NCI-H2029 treated with DMSO at 0.1 percent for 48 hours (cell line): ENCODE results near the gene CBFA2T3.

ENCODE experiments used
- DNase-seq: peaks from one replicate; lab custom pipeline; 2025; lab: John Stamatoyannopoulos, UW

The CBFA2T3 gene

GRCh38 chr16:88995746-88996535 is 18.9 kb upstream of the CBFA2T3 start:
- no peak for DNase-seq

DNA sequence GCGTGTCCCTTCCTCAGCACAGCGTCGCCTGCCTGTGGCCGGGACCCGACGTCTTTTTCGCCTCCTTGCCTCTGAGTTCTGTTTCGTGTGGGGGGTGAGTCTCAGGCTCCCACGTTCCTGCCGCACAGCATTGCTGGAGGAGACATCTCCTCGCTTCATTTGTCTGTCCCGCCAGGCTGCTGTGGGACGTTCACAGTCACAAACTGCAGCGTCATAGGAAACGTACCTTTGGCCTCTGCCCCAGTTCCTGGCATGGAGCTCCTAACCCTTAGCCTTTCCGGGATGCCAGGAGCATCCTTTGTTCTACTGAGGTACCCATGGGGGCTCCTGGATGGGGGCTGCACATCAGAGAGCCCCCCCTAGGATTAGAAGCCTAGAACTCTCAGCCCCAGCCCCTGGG is 18.2 kb upstream of the CBFA2T3 start:
- DNase-seq = no peak

- DNase-seq = no peak
Measured at GRCh38 chr16:88994695-88995094, 17.7 kb upstream of the CBFA2T3 start.

DNA sequence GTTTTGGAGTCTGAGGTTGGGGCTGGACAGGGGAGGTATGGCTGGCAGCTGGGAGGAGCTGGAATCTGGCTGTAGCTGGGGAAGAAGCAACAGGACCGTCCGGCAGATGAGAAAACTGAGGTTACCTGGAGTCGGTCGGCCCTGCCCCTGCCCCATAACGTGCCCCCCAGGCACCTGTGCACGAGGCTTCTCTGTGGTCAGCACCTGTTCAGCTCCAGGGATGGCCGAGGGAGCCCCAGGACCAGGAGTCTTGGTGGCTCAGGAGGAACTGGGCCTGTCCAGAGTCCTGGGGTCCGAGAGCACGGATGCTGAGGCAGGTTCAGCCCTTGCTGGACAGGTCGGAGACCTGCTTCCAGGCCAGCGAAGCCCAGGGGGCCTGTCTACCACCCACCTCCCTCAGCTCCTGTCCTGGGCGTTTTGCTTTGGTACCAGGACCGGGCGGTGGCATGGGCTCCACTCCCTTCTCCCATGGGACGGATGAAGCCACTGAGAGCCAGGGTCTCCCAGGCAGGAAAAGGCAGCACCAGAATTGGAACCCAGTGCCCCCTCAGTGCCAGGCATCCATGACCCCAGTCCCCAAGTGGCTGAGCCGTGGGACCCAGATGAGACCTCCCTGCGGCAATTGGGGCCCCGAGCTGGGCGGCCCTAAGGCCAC is 17.1 kb upstream of the CBFA2T3 start:
- DNase-seq = no peak

DNA sequence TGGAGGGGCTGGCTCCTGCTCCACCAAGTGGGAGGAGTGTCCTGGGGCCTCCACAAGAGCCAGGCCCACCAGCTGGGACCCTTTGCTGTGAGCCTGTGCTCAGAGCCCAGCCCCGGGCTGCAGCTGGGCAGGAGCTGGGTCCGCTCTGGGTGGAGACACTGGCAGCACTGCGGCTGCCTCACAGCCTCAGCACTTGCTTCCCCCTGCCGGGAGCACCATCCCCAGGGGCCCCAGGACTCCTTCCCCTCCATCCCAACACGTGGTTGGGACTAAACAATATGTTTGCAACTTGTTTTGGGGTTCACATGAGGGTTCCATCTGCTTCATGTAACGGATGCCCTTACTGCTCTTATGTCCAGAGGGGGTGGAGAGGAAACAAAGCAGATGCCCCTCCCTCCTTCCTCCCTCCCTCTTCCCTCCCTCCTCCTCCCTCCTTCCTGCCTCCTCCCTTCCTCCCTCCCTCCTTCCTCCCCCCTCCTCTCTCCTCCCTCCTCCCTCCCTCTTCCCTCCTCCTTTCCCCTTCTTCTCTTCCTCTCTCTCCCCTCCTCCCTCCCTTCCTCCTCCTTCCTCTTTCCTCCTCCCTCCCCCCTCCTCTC is 16.3 kb upstream of the CBFA2T3 start:
- no peak for DNase-seq

DNA sequence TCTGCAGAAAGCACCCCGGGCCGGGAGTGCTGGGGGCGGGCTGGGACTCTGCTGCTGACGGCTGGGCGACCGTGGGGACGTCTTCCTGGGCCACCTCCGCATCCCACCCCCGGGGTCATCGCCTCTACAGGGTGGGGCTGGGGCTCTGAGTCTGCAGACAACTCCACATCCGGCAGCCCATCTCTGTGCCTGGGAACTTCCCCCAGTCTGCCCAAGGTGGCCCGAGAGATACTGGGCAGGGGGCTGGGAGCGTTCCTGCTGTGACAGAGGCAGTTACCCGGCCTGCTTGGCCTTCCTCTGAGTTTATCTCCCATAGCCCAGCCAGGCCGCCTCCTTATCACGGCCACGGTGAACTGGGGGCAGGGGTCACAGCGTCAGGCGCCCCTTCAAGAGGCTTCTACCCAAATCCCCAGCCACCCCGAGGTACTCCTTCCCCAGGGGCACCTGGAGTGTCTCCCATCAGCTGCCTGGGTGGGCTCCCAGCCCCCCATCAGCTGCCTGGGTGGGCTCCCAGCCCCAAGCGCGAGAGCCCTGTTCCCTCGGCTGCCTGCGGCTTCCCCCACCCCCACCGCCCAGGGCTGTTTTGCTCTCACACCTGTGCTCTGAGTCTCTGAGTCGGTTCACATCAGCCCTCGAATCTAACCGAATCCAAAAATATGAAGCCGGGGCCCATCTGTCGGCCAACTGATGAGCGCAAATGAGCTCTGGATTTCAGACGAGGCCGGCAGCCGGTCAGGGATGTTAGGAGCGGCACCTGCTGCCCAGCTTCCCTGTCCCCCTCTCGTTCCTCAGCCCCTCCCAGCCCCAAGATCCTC is 15.6 kb upstream of the CBFA2T3 start:
- DNase-seq = no peak

DNA sequence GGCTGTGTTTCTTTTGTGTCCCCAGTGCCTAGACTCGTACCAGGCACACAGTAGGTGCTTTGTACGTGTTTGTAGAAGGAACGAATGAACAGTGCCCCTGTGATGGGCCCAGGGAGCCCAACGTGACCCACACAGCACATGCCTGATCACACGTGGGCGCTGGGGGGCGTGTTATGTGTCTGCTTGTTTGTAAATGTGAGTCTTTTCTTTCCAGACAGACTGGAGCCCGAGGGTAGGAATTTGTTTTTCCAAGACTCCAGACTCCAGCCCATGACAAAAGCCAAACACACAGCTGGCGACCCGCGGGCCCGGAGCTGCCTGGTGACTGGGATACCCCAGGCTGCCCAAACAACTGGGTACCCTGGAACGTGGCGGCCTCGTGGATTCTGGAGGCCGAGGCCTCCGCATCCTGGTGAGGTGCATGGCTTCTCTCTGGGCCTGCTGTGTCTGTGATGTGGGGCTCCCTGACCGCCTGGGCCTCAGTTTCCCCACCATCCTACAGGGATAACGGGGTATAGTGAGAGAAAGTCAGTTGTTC is 14.9 kb upstream of the CBFA2T3 start:
- DNase-seq = no peak

DNA sequence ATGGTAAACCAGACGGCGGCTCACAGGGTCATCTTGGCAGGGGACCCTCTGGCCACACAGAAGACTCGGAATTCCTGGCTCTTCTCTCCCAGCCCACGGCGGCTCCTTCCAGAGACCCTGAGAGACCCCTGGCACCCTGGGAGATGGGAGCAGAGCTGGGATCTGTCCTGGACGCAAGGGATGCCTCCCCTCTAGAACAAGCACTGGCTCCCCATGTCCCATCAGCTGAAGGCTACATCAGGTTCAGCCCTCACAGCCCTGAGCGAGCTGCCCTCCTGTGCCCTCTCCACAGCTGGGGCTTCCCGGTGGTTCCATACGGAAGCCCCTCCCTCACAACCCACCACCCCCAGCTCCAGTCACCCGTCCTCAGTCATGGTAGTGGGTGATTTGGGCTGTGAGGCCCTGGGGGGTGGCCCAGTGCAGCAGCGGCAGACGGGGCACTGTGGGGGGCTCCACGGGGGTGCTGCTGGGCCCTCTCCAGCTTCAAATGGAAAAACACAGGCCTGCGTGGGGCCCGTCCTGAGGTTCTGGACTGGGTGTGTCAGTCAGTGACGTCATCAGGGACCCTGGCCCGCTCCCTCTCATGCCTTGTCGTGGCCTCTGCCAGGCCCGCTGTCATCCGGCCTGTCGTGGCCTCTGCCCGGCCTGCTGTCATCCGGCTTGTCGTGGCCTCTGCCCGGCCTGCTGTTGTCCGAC is 13.0 kb upstream of the CBFA2T3 start:
- DNase-seq = no peak

DNA sequence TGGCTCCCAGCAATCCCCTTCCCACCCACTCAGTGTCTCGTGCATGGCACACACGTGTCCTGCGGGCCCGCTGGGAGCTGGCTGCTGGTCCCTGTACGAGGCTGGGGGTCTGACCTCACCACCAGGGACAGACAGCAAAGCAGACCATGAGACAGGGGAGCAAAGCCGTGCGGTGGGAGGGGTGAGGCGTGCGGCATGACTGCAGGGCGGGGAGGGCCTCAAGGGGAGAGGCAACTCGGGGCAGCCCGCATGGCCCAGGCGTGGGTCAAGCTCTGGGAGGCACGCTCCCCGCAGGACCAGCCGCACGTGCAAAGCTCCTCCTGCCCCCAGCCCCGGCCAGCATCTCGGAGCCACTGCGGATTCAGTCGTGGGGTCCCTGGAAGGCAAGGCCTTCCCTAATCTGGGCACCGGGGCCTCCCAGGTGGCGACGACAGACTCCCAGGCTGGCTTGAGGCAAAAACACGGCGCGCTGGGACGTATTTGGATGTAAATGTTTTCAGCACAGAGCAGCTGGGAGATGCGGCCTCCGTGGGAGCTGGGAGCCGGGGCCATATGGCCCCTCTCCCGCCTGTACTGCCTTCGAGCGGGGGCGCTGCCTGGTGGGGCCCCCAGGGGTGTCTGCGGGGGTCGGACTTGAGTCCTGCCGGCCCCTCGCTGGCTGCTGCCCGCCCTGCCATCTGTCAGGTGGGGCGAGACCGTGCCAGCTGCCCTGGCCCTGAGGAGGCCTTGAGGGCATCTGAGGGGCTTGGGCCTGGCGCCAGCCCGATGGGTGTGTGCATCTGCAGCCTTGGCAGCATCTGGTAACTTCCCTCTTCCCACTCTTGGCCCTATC is 12.2 kb upstream of the CBFA2T3 start:
- DNase-seq = no peak

- DNase-seq = no peak
Measured at GRCh38 chr16:88985521-88985920, 8.5 kb upstream of the CBFA2T3 start.

- DNase-seq = no peak
Measured at GRCh38 chr16:88983771-88984687, 7.0 kb upstream of the CBFA2T3 start.

DNA sequence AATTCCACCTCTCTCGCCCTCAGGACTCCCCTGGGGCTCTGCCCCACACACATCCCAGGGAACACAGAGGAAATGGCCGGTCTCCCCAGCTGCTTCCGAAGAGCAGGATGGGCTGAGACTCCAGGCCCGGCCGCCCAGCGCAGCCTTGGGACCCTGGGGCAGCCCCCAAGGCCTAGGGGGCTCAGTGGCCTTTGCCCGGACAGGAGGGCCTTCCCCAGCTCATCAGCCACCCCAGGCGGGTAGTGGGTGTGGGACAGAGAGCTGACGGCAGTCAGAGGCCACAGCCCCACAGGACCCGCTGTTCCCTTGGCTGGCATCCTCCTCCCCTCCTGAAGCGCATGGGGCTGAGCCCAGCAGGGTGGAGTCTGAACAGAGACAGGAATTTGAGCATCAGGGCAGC is 6.2 kb upstream of the CBFA2T3 start:
- DNase-seq = no peak

GRCh38 chr16:88982286-88983084 is 5.5 kb upstream of the CBFA2T3 start:
- DNase-seq = no peak

DNA sequence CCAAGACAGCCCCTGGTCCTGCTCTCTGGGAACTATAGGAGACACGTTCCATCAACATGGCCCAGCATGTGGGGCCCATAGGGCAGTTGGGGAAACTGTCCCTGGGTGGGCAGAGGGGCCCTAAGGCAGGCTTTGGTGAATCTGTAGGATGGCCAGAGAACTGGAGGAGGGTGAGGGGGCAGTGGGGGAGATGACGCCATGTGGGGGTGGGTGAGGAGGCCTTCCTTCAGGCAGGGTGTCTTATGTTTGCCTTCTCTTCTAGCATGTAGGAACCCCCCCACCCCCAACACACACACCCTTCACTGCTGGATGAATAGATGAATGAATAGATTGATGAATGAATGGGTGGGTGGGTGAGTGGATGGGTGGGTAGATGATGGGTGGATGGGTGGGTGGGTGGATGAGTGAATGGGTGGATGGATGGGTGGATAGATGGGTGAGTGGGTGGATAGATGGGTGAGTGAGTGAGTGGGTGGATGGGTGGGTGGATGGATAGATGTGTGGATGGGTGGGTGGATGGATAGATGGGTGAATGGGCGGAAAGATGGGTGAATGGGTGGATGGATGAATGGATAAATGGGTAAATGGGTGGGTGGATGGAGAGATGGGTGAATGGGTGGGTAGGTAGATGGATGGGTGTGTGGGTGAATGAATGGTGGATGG is 2.5 kb upstream of the CBFA2T3 start:
- no peak for DNase-seq

DNA sequence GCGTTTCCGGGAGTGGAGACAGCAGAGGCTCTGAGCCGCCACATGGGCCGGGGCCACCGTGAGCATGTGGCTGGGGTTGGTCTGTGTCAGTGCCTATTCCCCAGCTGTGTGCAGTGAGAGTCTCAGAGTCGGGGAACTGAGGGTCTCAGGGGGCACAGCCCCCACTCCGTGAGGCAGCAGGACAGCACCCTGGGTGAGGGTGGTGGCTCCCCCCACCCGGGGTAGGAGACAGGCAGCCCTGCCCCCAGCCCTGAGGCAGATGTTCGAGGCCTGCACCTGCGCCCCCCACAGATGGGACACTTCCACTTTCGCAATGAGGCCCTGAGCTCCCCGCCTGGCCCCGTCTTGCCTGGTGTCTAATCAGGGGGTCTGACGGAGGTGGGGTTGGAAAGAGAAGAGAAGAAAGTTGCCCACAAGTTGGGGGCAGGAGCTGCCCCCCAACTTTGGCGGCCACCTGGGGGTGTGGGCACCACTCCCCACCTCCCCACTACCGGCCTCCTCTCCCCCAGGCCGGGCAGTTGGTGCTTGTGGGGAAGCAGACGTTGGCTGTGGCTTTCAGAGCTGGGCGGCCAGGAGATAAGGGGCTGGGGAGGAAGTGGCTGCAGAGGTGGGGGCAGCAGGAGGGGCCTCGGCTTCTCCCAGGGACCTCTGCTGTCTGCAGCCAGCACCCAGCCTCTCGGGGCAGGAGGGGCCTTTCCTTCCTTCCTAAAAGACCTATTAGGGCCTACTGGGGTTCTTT is 1.8 kb upstream of the CBFA2T3 start:
- no peak for DNase-seq

DNA sequence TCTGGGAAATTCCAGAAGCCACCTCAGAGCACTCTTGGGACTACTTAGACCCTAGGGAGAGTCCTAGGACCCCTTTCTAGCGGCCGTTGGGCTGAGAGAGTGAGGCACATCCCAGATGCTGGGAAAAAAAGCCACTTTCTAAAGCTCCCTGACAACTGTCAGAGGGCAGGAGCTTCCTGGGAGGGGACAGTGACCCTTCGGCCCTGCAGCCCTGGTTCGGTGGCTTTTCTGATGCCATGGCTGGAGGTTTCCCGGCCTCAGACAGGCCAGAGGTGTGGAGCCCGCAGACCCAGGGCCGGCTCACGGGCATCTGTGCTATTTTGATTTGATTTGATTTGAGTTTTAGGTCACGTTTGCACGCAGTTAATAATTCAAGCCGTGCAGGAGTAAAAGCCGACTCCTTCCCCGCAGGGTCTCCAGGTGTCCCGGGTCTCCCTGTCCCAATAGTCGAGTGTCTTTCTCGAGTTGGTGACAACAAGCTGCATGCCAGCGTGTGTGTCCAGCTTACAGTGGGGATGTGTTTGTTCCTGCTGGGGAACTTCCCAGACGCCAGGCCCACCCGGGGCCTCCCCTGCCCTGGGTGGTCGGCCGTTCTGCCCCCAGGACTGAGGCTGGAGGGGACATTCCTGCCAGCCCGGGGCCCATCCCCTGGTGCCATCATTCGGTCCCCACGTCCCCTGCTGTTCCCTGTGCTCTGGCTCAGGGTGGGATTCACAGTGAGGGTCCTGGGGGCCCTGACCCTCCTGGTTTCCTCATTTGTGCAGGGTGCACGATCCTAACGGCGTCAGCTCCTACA is 1.0 kb upstream of the CBFA2T3 start:
- no peak for DNase-seq
